ENCODE data around the gene PDCD4.

Gene PDCD4

GRCh38 chr10:110923856-110924493 is 52.2 kb downstream of the PDCD4 start:
- no peak for DNase-seq

GRCh38 chr10:110927461-110927860 is 55.7 kb downstream of the PDCD4 start:
- no peak for DNase-seq

GRCh38 chr10:110931769-110932381 is 60.1 kb downstream of the PDCD4 start:
- no peak for DNase-seq

- no peak for DNase-seq
Measured at GRCh38 chr10:110932505-110933180, 60.9 kb downstream of the PDCD4 start.

DNA sequence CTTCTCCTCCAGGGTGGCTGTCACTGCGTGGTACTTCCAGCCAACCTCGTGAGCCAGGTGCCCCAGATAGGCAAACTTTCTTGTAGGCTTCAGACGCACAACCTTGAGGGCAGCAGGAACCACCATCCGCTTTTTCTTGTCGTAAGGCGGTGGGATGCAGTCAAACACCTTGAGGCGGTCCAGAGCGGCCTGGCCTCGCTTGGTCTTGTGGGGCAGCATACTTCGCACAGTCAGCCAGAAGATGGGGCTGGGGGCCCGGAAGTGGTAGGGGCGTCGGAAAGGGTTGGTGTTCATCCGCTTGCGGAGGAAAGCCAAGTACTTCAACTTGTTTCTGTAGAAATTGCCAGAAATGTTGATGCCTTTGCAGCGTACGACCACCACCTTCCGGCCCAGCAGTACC is 65.0 kb downstream of the PDCD4 start:
- no peak for DNase-seq

DNA sequence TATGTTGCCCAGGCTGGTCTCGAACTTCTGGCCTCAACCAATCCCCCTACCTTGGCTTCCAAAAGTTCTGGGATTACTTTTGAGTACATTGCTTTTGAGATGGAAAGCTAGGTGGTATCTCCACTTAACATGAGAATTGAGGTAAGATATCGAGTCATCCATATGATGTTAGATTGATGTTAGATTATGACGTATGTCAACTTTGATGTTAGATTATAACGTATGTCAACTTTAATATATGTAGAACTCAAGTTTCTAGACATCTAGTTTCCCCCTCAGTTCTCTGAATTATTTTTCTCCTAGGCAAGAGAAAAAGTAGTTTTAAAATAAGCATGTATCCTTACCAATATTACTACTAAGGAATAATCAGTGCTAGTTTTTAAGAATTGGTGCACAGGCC is 67.7 kb downstream of the PDCD4 start:
- no peak for DNase-seq

GRCh38 chr10:110944792-110945396 is 73.2 kb downstream of the PDCD4 start:
- DNase-seq = no peak

DNA sequence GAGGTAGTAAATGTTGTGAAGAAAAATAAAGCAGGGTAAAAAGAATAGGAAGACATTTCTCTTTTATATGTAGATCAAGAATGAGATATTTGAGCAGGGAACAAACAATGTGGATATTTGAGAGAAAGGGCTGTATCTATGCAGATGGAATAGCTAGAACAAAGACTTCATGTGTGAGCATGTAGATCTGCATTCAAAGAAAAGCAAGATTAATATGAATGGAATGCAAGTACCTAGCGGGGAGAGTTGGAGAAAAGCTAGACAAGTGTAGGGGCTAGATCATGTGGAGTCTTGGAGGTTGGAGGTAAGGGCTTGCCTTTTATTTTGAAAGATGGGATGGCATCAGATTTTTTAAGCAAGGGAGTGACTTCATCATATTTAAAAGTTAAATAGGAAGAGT is 74.8 kb downstream of the PDCD4 start:
- no peak for DNase-seq

GRCh38 chr10:110947061-110947595 is 75.4 kb downstream of the PDCD4 start:
- no peak for DNase-seq
